ENCODE measurements around the gene KIAA0513.

Gene KIAA0513

GRCh38 chr16:85015481-85016187 is 12.0 kb upstream of the KIAA0513 start:
- H3K4me1 ChIP-seq (ENCODE audit: insufficient read depth, low read length, severe bottlenecking) = peaks cover 6% of the 10 kb centered on the region
- H3K27ac ChIP-seq (ENCODE audit: low read depth, low read length, poor library complexity, severe bottlenecking) = no peak overlapping the region
- no peaks in the 10 kb centered on the region for H3K9me3 ChIP-seq (ENCODE audit: low read length)
- H3K27me3 ChIP-seq (ENCODE audit: insufficient read depth, low read length) = no peaks in the 10 kb centered on the region
- H3K4me2 ChIP-seq (ENCODE audit: low read length) = no peak overlapping the region
- no peaks in the 10 kb centered on the region for H3K9me2 ChIP-seq (ENCODE audit: low read depth, low read length)
- no peak overlapping the region for H3K9ac ChIP-seq (ENCODE audit: low read length)
- H4K20me1 ChIP-seq (ENCODE audit: insufficient read depth, low read length) = no peaks in the 10 kb centered on the region
- H3F3A ChIP-seq (ENCODE audit: insufficient read depth, low read length) = no peaks in the 10 kb centered on the region
- TF ChIP-seq CTCF (IDR thresholded peaks at IDR 0.05; ENCODE audit: low read length) (no peak), EZH2 (IDR thresholded peaks at IDR 0.05; ENCODE audit: borderline replicate concordance, low read length) (no peak)
- no peak overlapping the region for H3K4me3 ChIP-seq (ENCODE audit: low read depth, low read length, poor library complexity, severe bottlenecking)
- no peak overlapping the region for H2AFZ ChIP-seq (ENCODE audit: low read length)
- H3K79me2 ChIP-seq (ENCODE audit: insufficient read depth, low read length) = peaks cover 4% of the 10 kb centered on the region
- no peaks in the 10 kb centered on the region for H3K36me3 ChIP-seq (ENCODE audit: insufficient read depth, low read length)

GRCh38 chr16:85017151-85017550 is 10.4 kb upstream of the KIAA0513 start:
- Histone ChIP-seq H3K4me1 (ENCODE audit: insufficient read depth, low read length, severe bottlenecking) (peaks cover under 1% of the 10 kb centered on the region), H4K20me1 (ENCODE audit: insufficient read depth, low read length) (no peaks in the 10 kb centered on the region)

GRCh38 chr16:85017633-85018032 is 10.0 kb upstream of the KIAA0513 start:
- H3K79me2 ChIP-seq (ENCODE audit: insufficient read depth, low read length) = no peaks in the 10 kb centered on the region
- no peaks in the 10 kb centered on the region for H3K27me3 ChIP-seq (ENCODE audit: insufficient read depth, low read length)
- no peak for TF ChIP-seq CTCF (IDR thresholded peaks at IDR 0.05; ENCODE audit: low read length)
- no peak for TF ChIP-seq EZH2 (IDR thresholded peaks at IDR 0.05; ENCODE audit: borderline replicate concordance, low read length)
- no peaks in the 10 kb centered on the region for H4K20me1 ChIP-seq (ENCODE audit: insufficient read depth, low read length)
- no peak overlapping the region for H2AFZ ChIP-seq (ENCODE audit: low read length)
- no peaks in the 10 kb centered on the region for H3F3A ChIP-seq (ENCODE audit: insufficient read depth, low read length)
- 0 out of 2 replicates have a peak, but pooled peaks cover 2% of the 10 kb centered on the region for H3K9me3 ChIP-seq (ENCODE audit: low read length)
- no peaks in the 10 kb centered on the region for H3K9me2 ChIP-seq (ENCODE audit: low read depth, low read length)
- H3K36me3 ChIP-seq (ENCODE audit: insufficient read depth, low read length) = no peaks in the 10 kb centered on the region
- no peaks in the 10 kb centered on the region for H3K4me1 ChIP-seq (ENCODE audit: insufficient read depth, low read length, severe bottlenecking)
- H3K4me3 ChIP-seq (ENCODE audit: low read depth, low read length, poor library complexity, severe bottlenecking) = no peak overlapping the region
- no peak overlapping the region for H3K9ac ChIP-seq (ENCODE audit: low read length)
- no peak overlapping the region for H3K4me2 ChIP-seq (ENCODE audit: low read length)
- H3K27ac ChIP-seq (ENCODE audit: low read depth, low read length, poor library complexity, severe bottlenecking) = no peak overlapping the region

More at GRCh38 chr16:85017151-85017550, 10.4 kb upstream of the KIAA0513 start:
- no peaks in the 10 kb centered on the region for H3K9me3 ChIP-seq (ENCODE audit: low read length)
- H2AFZ ChIP-seq (ENCODE audit: low read length) = no peak overlapping the region
- no peaks in the 10 kb centered on the region for H3K79me2 ChIP-seq (ENCODE audit: insufficient read depth, low read length)
- TF ChIP-seq EZH2 (IDR thresholded peaks at IDR 0.05; ENCODE audit: borderline replicate concordance, low read length) (no peak), CTCF (IDR thresholded peaks at IDR 0.05; ENCODE audit: low read length) (no peak)
- H3K9ac ChIP-seq (ENCODE audit: low read length) = no peak overlapping the region
- H3F3A ChIP-seq (ENCODE audit: insufficient read depth, low read length) = no peaks in the 10 kb centered on the region
- H3K27me3 ChIP-seq (ENCODE audit: insufficient read depth, low read length) = no peaks in the 10 kb centered on the region
- H3K4me2 ChIP-seq (ENCODE audit: low read length) = no peak overlapping the region
- H3K36me3 ChIP-seq (ENCODE audit: insufficient read depth, low read length) = no peaks in the 10 kb centered on the region
- no peak overlapping the region for H3K4me3 ChIP-seq (ENCODE audit: low read depth, low read length, poor library complexity, severe bottlenecking)
- no peaks in the 10 kb centered on the region for H3K9me2 ChIP-seq (ENCODE audit: low read depth, low read length)
- no peak overlapping the region for H3K27ac ChIP-seq (ENCODE audit: low read depth, low read length, poor library complexity, severe bottlenecking)

All from OCI-LY1 (cell line).